Activated gamma-delta T cell (primary cell): Measurements from ENCODE around the gene CDKN1A.
"Not testable (repeated sequence)": the region's sequence is repeated elsewhere in the genome, so short reads cannot be mapped to it uniquely, and the experiment has no call there.

Source experiments
- DNase-seq: peaks from one replicate; lab custom pipeline; 2025; lab: John Stamatoyannopoulos, UW

The CDKN1A gene

DNA sequence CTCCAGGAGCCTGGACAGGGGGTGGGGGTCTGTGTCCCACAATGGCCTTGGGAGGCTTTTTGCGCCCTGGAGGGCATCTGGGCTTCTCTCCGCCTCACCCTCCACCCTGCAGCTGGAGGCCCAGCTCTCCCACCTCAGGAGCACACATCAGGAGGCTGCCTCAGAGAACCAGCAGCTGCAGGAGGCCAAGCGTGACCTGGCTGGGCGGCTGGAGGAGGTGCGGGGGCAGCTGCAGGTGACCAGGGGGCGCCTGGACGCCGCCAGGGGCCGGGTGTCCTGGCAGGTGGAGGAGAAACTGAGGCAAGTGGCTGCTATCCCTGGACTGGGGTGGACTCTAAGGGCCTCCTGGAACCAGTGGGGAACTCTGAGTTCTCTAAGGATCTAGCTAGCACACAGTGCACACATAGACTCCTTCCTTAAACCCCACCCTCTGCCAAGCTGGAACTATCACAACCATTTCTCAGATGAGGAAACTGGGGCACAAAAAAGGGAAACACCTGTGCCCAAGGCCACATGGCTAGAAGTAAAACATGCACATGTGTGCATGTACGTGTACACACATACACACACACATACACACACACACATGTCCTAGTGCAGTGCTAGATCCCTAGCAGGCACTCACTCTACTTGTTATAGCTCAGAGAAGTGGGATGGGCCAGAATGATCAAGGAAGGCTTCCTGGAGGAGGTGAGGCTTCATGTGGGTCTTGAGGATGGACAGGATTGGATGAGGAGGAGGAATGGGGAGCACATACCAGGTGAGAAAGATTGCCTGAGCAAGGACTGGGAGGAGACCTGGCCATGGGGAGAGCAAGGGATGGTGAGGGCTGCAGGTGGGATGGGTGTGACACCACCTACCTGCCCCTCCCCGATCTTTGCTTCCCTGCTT lies 42.0 kb downstream of the CDKN1A start:
- DNase-seq: no peak

DNA sequence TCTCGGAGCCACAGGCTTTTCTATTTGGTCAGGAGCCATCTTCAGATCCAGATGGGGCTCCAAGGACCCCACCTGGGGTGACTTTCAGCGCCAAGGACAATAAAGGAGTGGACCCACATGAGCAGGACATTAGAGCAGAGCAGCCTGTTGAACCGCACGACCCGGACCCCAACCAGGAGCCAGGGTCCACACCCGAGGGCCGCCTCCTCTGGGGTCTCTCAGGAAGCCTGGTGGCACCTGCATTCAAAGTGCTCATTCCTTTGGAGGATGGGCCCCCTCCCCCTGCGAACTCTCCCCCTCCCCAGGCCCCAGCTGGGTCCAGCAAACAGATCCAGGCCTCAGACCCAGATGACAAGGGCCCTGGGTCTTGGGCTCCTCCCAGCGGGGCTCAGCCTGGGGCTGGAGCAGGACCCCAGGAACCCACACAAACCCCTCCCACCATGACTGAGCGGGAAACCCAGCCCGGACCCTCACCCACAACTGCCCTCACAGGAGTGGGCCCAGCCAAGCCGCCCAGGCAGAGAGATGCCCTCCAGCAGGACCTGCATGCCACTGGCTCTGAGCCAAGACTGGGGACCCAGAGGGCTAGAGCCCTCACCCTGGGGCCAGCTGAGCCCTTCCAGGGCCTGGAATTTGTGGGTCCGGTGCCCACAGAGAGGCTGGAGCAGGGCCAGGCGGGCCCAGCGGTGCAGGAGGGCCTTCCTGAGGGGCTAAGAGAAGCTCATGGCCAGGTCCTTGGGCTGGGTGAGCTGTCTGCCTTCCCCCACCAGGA lies 43.0 kb downstream of the CDKN1A start:
- DNase-seq: no peak

DNA sequence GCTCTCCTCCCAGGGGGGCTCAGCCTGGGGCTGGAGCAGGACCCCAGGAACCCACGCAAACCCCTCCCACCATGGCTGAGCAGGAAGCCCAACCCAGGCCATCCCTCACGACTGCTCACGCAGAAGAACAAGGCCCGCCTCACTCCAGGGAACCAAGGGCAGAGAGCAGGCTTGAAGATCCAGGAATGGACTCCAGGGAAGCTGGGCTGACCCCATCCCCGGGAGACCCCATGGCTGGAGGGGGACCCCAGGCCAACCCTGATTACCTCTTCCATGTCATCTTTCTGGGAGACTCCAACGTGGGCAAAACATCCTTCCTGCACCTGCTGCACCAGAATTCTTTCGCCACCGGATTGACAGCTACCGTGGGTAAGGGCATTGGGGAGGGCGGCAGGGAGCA lies 43.9 kb downstream of the CDKN1A start:
- no peak for DNase-seq

DNA sequence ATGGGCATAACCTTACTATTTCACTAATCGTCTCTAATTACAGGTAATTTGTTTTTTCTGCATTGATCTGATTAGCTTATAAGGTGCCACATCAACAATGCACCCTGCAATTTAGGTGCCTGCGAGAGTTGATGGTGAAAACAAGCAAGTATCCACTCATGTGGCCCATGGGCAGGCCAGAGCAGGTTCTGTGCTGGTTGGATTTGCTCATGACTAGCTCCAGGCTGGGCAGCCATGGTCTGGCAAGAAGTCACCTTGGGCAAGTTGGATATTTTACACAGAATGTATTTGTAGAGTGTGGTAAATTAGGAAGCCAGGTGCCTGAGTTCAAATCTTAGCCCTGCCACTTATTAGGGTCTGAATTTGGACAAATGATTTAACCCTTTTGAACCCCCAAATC lies 44.4 kb downstream of the CDKN1A start:
- no peak for DNase-seq

DNA sequence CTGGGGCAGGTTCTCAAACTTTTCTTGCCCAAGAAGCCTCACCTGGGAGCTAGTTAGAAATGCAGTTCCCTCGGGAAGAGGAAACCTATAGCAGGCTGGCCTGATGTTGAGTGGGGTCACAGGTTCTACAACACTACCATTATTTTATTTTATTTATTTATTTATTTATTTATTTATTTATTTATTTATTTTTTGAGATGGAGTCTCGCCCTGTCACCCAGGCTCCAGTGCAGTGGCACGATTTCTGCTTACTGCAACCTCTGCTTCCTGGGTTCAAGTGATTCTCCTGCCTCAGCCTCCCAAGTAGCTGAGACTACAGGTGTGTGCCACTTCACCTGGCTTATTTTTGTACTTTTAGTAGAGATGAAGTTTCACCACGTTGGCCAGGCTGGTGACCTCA lies 45.5 kb downstream of the CDKN1A start:
- DNase-seq: not testable (repeated sequence)

DNA sequence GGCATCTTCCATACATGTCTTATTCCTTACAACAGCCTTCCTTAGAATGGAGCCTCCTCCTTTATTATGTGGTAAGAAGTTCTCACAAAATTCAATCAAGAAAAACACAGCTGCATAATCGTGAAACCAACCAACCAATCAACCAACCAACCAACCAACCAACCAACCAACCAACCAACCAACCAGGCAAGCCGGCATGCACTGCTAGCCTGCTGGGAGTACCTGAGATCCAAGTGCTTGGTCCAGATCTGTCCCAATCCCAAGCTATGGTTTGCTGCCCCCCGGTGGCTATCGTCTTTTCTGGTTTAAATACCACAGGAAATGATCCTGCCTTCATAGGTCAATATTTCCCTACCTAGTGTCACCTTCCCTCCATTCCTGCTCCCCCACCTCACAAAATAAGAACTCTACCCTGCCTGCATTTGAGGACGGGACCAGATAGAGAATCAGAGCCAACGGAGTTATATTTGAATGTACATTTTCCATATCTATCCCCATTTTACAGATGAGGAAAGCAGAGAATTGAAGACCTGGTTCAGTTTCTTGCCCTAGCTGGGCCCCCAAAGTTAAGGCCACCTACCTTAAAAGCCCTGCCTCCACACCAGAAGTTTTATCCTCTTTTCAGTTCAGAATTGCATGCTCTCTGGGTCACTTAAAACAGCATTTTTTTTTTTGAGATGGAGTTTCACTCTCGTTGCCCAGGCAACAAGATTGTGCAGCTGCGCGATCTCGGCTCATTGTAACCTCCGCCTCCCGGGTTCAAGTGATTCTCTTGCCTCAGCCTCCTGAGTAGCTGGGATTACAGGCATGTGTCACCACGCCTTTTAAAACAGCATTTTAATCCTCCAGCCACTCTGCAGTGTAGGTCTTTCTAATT lies 46.2 kb downstream of the CDKN1A start:
- no peak for DNase-seq

DNA sequence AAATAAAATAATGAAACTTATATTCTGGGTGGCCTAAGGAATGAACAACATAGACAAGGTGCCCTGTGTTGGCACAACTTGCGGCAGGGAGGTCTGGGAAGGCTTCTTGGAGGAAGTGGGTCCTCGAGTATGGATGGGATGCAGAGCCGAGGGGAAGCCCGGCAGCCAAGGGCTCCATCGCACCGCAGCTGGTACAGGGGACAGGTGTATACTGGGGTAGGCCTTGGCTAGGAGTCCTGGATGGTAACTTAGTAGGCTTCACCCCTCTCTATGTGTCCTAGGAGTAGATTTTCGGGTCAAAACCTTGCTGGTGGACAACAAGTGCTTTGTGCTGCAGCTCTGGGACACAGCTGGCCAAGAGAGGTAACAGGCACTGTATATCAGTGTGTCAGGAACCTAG lies 47.1 kb downstream of the CDKN1A start:
- DNase-seq: no peak

DNA sequence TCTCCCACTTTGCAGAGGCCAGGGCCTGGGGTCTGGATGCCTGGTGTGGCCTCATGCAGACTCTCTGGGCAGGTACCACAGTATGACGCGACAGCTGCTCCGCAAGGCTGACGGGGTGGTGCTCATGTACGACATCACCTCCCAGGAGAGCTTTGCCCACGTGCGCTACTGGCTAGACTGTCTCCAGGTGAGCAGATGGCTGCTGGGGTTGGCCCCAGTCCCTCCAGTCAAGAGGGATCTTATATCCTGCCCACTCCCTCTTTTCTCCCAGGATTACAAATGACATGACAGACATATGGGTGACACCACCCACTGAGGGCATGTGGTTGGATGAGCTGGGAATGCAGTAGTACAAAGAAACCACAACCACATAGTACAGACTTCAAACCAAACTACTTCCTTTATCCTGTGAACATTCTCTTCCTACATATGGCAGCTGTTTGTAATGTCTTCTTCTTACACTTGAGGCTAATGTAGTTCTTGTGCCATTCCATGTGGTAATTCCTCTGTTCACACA lies 49.0 kb downstream of the CDKN1A start:
- no peak for DNase-seq

DNA sequence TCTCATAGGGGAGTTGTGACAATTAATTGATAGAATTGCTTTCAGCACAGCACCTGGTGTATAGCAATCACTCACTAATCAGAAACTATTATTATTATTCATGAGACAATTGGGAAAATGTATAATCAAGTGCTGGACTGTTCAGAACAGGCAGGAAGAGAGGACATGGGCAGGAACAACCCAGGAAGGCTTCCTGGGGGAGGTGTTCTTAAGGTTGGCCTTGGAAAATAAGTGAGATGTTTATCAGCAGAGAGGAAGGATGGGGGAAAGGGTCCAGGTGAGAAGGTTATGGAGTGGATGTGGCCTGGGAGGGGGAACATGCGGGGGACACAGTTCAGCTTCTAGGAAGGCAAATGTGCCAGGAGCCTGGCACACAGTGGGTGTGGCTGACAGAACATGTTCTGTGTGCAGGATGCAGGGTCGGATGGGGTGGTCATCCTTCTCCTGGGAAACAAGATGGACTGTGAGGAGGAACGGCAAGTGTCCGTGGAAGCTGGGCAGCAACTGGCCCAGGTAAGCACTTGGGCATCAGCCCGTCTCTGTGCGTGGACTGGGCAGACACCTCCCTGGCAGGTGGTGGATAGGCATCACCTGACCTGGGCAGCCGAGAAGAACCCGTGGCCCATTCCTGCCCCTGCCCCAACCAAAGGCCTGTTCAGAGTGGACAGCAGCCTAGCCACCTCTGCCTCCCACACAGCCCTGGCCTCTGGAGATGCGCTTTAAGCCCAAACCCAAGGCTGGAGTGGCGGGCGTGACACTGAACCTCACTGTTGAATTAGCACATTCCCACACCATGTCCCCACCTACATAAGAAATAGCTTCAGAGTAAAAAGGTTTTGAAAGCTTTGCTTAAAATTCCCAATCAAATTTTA lies 50.0 kb downstream of the CDKN1A start:
- DNase-seq: no peak

DNA sequence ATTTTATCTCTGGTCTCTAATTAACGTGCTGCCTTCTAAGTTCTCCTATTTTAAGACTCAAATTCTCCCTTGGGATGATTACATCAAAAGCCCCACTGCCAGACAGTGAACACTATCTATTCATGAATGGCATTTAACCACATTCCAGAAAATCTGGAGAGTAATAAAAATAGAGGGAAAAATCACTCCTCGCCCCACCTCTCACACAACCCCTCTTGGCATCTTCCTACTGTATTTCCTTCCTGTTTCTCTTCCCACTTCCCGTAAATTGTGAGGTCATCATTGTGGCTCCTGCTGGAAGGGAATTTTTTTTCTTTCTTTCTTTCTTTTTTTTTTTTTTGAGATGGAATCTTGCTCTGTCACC lies 50.6 kb downstream of the CDKN1A start:
- no peak for DNase-seq

DNA sequence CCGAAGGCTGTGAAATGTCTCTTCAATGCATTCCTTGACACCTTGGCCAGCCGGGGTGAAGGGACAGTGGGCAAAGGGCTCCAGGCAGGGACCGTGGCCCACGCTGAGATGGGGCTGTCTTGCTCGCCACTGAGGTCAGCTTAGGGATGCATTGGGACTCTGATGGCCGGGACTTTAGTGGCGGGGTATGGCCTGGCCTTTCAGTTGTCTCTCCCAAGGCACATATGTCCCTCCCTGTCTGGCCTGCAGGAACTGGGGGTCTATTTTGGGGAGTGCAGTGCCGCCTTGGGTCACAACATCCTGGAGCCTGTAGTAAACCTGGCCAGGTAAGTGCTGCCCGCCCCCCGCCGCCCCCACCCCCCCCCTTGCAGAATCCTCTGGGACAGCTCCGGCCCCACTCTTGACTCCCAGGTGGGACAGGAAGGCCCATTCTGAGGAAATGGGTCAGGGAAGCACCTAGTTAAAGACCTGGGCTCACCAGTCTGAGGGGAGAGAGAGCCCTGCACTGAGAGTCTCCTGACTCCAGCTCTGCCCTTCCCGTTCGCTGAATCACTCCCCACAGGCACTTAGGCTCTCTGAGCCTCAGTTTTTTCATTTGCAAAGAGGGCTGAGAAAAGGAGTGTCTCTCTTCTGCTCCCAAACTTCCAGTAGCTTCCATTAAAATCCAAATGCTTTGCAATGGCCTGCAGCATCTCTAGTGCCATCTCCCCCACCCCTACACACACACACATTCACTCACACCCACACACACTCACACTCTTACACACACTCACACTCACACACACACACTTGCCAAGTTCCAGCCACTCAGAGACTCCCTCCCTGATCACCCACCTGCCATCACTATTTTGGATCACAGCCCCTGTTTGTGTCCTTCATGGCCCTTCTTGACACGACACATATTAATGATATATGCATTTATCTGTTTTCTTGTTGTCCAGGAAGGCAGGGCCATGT lies 52.2 kb downstream of the CDKN1A start:
- DNase-seq: no peak

DNA sequence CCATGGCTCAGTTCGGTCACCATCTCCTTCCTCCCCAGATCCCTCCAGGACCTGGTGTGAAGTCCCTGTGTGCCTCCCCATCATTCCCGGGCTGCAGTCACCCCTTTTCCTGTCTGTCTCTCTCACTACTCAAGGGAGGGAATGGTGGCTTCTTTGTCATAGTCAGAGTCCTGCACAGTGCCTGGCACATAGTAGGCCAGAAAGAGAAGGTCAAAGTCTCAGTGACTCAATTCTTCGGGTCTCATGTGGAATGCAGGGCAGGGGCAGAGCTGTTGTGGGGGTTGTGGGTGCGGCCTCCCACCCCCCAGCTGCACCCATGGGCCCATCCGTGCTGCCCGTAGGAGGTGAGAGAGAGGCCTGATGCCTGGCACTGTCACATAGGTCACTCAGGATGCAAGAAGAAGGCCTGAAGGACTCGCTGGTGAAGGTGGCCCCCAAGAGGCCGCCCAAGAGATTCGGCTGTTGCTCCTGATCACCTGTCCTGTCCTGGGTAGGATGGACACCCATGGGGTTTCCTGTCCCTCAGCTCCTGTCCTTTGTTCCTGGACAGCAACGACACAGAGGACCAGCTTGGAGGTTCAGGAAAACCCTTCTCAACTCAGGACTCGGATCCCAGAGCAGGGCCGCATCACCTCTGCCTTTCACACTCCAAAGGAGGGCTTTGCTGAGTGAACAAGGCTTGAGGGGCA lies 53.3 kb downstream of the CDKN1A start:
- DNase-seq: no peak

DNA sequence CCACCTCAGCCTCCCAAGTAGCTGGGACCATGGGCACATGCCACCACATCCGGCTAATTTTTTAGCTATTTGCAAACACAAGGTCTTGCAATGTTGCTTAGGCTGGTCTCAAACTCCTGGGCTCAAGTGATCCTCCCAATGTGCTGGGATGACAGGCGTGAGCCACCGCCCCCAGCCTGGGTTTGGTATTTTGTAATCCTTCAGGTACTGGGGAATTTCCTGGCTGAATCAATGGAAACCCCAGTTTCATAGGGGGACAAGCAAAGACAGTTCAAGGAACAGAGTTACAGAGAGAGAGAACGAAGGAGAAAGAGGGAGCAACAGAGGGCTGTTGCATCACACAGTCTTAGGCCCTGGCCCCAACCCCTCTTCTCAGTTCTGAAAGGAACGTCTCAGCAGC lies 54.8 kb downstream of the CDKN1A start:
- no peak for DNase-seq

DNA sequence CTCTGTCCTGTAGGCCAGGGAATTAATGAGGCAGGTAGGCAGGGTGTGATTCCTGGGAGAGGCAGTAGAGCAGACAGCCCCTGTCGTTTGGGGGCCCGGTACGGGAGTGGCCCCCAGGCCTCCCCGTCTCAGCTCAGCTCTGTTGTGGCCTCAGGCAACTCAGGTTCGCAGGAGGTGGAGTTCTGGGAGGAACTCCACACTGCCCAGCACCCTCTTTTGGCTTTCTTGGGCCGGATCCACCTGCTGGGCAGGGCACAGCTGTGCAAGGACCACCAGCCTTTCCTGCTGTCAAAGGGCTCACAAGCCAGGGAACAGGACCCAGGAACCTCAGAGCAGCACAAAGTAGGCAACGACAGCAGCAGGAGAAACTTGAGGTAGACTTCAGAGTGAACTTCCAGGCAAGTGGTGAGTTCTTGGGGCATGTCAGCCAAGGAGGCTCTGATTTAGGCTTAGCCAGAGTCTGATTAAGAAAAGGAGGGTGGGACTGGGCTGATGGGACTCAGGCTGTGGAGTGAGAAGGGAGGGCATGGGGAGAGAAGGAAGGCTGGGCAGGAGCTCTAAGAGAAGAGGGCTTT lies 56.1 kb downstream of the CDKN1A start:
- DNase-seq: no peak

DNA sequence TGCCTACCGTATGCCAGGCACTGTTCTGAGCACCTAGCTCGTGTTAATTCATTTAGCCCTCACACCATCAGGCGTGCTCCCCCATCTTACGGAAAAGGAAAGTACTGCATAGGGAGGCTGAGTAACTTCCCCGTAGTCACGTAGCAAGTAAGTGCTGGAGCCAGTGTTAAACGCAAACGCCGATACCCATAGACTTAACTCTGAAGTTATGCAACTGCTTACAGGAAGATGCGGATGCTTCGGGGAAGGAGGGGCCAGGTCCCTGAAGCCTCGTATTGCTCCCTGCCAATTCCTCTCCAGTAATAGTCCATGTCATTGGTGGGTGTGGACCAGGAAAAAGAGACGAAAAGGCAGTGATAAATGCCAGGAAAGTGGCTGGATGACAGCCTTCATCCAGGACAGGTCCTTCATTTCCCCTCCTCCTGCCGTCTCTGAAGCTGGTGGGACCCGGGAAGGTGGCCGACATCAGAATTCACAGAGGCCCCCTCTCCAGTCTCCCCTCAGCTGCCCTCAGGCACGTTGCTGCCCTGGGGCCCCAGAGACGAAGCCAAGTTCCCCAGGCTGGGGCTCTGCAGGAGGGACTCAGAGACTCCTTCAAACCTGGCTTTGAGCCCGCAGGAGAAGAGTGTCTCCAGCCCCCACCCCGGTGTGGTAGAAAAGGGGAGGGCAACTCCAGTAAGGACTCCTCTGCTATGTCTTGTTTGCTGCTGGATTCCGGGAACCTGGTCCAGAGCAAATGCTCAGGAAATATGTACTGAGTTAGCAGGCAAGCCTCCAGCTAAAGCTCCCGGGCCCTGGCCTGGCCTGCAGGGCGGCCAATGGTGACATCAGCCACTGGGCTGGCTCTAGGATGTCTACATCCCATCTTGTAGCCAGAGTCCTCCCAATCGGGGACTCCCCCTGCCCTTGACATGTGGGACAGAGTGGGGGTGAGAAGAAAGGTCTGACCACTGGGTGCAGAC lies 56.9 kb downstream of the CDKN1A start:
- DNase-seq: no peak
